ENCODE measurements around the gene BOC.

BOC gene

GRCh38 chr3:113242096-113242581, 30.8 kb downstream of the BOC start:
- Mint-ChIP-seq H3K36me3 (no peaks in the 10 kb centered on the region), H3K4me3 (no peak overlapping the region), H3K4me1 (peaks cover 0 to 7% of the 10 kb centered on the region in 2 donors), H3K27ac (no peak overlapping the region), H3K9me3 (no peaks in the 10 kb centered on the region), H3K27me3 (peaks cover 30 to 31% of the 10 kb centered on the region in 2 donors)
- ATAC-seq (replicated peaks) (no peak), DNase-seq (no peak)

- no peak for ATAC-seq (replicated peaks)
- H3K36me3 Mint-ChIP-seq: no peaks in the 10 kb centered on the region
- H3K4me1 Mint-ChIP-seq: peaks cover 0 to 7% of the 10 kb centered on the region in 2 donors
- H3K27me3 Mint-ChIP-seq: peaks cover 24 to 33% of the 10 kb centered on the region in 2 donors
- no peaks in the 10 kb centered on the region for H3K9me3 Mint-ChIP-seq
- DNase-seq: no peak
- no peak overlapping the region for H3K27ac Mint-ChIP-seq
- no peak overlapping the region for H3K4me3 Mint-ChIP-seq
Observed at GRCh38 chr3:113243071-113243470, 31.7 kb downstream of the BOC start.

- Mint-ChIP-seq H3K9me3 (no peaks in the 10 kb centered on the region), H3K27me3 (peaks cover 23 to 33% of the 10 kb centered on the region in 2 donors), H3K4me3 (no peak overlapping the region), H3K27ac (no peak overlapping the region), H3K4me1 (peaks cover 0 to 7% of the 10 kb centered on the region in 2 donors), H3K36me3 (no peaks in the 10 kb centered on the region)
- no peak for DNase-seq
- no peak for ATAC-seq (replicated peaks)
Observed at GRCh38 chr3:113243846-113244245, 32.5 kb downstream of the BOC start.

GRCh38 chr3:113245761-113246161, 34.4 kb downstream of the BOC start:
- ATAC-seq (replicated peaks) (no peak), DNase-seq (no peak)
- no peak overlapping the region for H3K4me3 Mint-ChIP-seq
- H3K9me3 Mint-ChIP-seq: no peaks in the 10 kb centered on the region
- peaks cover 0 to 7% of the 10 kb centered on the region in 2 donors for H3K4me1 Mint-ChIP-seq
- H3K27me3 Mint-ChIP-seq: peaks cover 23 to 33% of the 10 kb centered on the region in 2 donors
- H3K36me3 Mint-ChIP-seq: no peaks in the 10 kb centered on the region
- H3K27ac Mint-ChIP-seq: no peak overlapping the region

- Mint-ChIP-seq H3K27me3 (peaks cover 15 to 23% of the 10 kb centered on the region in 2 donors), H3K36me3 (no peaks in the 10 kb centered on the region), H3K4me3 (no peak overlapping the region), H3K4me1 (peaks cover 0 to 7% of the 10 kb centered on the region in 2 donors), H3K9me3 (no peaks in the 10 kb centered on the region), H3K27ac (no peak overlapping the region)
- DNase-seq (no peak), ATAC-seq (replicated peaks) (no peak)
Observed at GRCh38 chr3:113247068-113247467, 35.7 kb downstream of the BOC start.

GRCh38 chr3:113247675-113248458, 36.5 kb downstream of the BOC start:
- no peak for ATAC-seq (replicated peaks)
- Mint-ChIP-seq H3K27me3 (peaks cover 15 to 20% of the 10 kb centered on the region in 2 donors), H3K36me3 (no peaks in the 10 kb centered on the region), H3K9me3 (no peaks in the 10 kb centered on the region), H3K27ac (no peak overlapping the region), H3K4me1 (peaks cover 0 to 7% of the 10 kb centered on the region in 2 donors), H3K4me3 (no peak overlapping the region)
- DNase-seq: no peak

GRCh38 chr3:113249111-113249510, 37.8 kb downstream of the BOC start:
- Mint-ChIP-seq H3K9me3 (no peaks in the 10 kb centered on the region), H3K36me3 (no peaks in the 10 kb centered on the region), H3K27ac (no peak overlapping the region), H3K4me1 (peaks cover 5 to 13% of the 10 kb centered on the region in 2 donors), H3K27me3 (peaks cover 15 to 16% of the 10 kb centered on the region in 2 donors), H3K4me3 (no peak overlapping the region)
- DNase-seq: no peak
- ATAC-seq (replicated peaks): no peak

- peaks cover 15 to 16% of the 10 kb centered on the region in 2 donors for H3K27me3 Mint-ChIP-seq
- H3K36me3 Mint-ChIP-seq: no peaks in the 10 kb centered on the region
- DNase-seq (no peak), ATAC-seq (replicated peaks) (no peak)
- H3K4me3 Mint-ChIP-seq: no peak overlapping the region
- H3K4me1 Mint-ChIP-seq: peaks cover 9 to 18% of the 10 kb centered on the region in 2 donors
- H3K27ac Mint-ChIP-seq: no peak overlapping the region
- H3K9me3 Mint-ChIP-seq: no peaks in the 10 kb centered on the region
Observed at GRCh38 chr3:113249601-113250000, 38.2 kb downstream of the BOC start.

GRCh38 chr3:113250566-113250965, 39.2 kb downstream of the BOC start:
- Mint-ChIP-seq H3K4me1 (peaks cover 18 to 23% of the 10 kb centered on the region in 2 donors), H3K36me3 (no peaks in the 10 kb centered on the region), H3K4me3 (no peak overlapping the region), H3K27ac (no peak overlapping the region), H3K27me3 (peaks cover 10 to 11% of the 10 kb centered on the region in 2 donors), H3K9me3 (no peaks in the 10 kb centered on the region)
- DNase-seq (no peak), ATAC-seq (replicated peaks) (no peak)

GRCh38 chr3:113251817-113252216, 40.5 kb downstream of the BOC start:
- Mint-ChIP-seq H3K4me3 (no peak overlapping the region), H3K9me3 (no peaks in the 10 kb centered on the region), H3K27ac (no peak overlapping the region), H3K4me1 (peaks cover 22 to 29% of the 10 kb centered on the region in 2 donors), H3K27me3 (peaks cover 5% of the 10 kb centered on the region in 2 donors), H3K36me3 (no peaks in the 10 kb centered on the region)
- DNase-seq (no peak), ATAC-seq (replicated peaks) (no peak)

- Mint-ChIP-seq H3K27ac (no peak overlapping the region), H3K4me1 (peaks cover 22 to 29% of the 10 kb centered on the region in 2 donors), H3K9me3 (no peaks in the 10 kb centered on the region), H3K4me3 (no peak overlapping the region), H3K27me3 (no peaks in the 10 kb centered on the region), H3K36me3 (no peaks in the 10 kb centered on the region)
- no peak for ATAC-seq (replicated peaks)
- DNase-seq: no peak
Observed at GRCh38 chr3:113252553-113252952, 41.2 kb downstream of the BOC start.

GRCh38 chr3:113253702-113254101, 42.3 kb downstream of the BOC start:
- Mint-ChIP-seq H3K27ac (no peak overlapping the region), H3K9me3 (no peaks in the 10 kb centered on the region), H3K27me3 (peaks cover 0 to 4% of the 10 kb centered on the region in 2 donors), H3K4me1 (peaks cover 22 to 29% of the 10 kb centered on the region in 2 donors), H3K36me3 (no peaks in the 10 kb centered on the region), H3K4me3 (no peak overlapping the region)
- ATAC-seq (replicated peaks) (no peak), DNase-seq (no peak)

- Mint-ChIP-seq H3K4me1 (peaks cover 22 to 29% of the 10 kb centered on the region in 2 donors), H3K27ac (no peak overlapping the region), H3K9me3 (no peaks in the 10 kb centered on the region), H3K27me3 (peaks cover 0 to 4% of the 10 kb centered on the region in 2 donors), H3K4me3 (peak overlapping the region in 1 of 2 donors; percentile 32), H3K36me3 (no peaks in the 10 kb centered on the region)
- DNase-seq: no peak
- ATAC-seq (replicated peaks): peak in 1 of 2 donors; percentile 10
Observed at GRCh38 chr3:113254171-113254947, 43.0 kb downstream of the BOC start.

- H3K27ac Mint-ChIP-seq: no peak overlapping the region
- H3K27me3 Mint-ChIP-seq: peaks cover 0 to 4% of the 10 kb centered on the region in 2 donors
- peaks cover 22 to 29% of the 10 kb centered on the region in 2 donors for H3K4me1 Mint-ChIP-seq
- H3K36me3 Mint-ChIP-seq: no peaks in the 10 kb centered on the region
- DNase-seq (no peak), ATAC-seq (replicated peaks) (peak; percentile 36 to 49)
- H3K4me3 Mint-ChIP-seq: peak overlapping the region; percentile 15 to 18
- H3K9me3 Mint-ChIP-seq: no peaks in the 10 kb centered on the region
Observed at GRCh38 chr3:113255100-113255853, 43.9 kb downstream of the BOC start.

Measured in stimulated activated naive B cell treated with anti-CD40 and anti-IgM and Interleukin-4, amounts not matched to agents 10 μg/mL and 1 μg/mL and 100 μg/mL, for 72 hours (primary cell).